Right ventricle myocardium inferior (tissue), 1 donor: ENCODE data around the gene GALNT11. TPM values are rescaled to one million over a fixed set of nuclear protein-coding genes. Genes with fewer than 3 reads are reported as not detected.

ENCODE experiments used
- total RNA-seq: library from RNA; stranded (reverse); fragmentation: NEBNext Ultra II Directional; extraction: Animal tissue kit (Norgen Biotek cat#: 25700); gene quantifications from one replicate; pipeline ENCODE4 v1.2.1, GENCODE V29; 2021
- donor health status: DM: no; HTN: yes; CAD: no; lungs with severe emphysema.

GALNT11 gene
- total RNA-seq, 1 donor from 2014 or later: 22.7 TPM

Other genes with a start within 250 kb of the GALNT11 start
- gene PRKAG2, start 148.6 kb upstream of the GALNT11 start, total RNA-seq: 122 TPM
- not detected for gene GALNTL5, start 69.2 kb upstream of the GALNT11 start, total RNA-seq